Caco-2 (cell line): ENCODE data around the gene AKT1. TPM values are rescaled to one million over a fixed set of nuclear protein-coding genes. Genes with fewer than 3 reads are reported as not detected.

Experiments
- BruUV-seq: library from RNA; stranded (reverse); fragments of 400-500 nt; replicated peaks from 2 replicates; lab custom pipeline; 2021; lab: Mats Ljungman, UMichigan
- CTCF ChIA-PET: fragments of 300-600 bp; sonication (Branson Sonifier 250); formaldehyde crosslinking; loops from one replicate; lab custom pipeline; 2022; ENCODE audit warnings: antibody characterized with exemption; lab: Charles Lee
- POLR2A ChIA-PET: fragments of 300-600 bp; sonication (Branson Sonifier 250); formaldehyde crosslinking; loops from one replicate; lab custom pipeline; 2022; ENCODE audit warnings: antibody characterized with exemption; lab: Charles Lee
- DNase-seq, 2 experiments: peaks; one replicate each; pipeline versions ENCODE4 v3.0.0 to v3.0.0-alpha.2; 2020 to 2022
- H3K27me3 ChIP-seq: replicated peaks from 2 replicates; pipeline ENCODE4 v1.6.0; 2011; ENCODE audit warnings: low read length; ENCODE audit not compliant: control insufficient read depth, insufficient read depth
- H3K36me3 ChIP-seq: 2 replicates; pipeline ENCODE4 v1.5.1; 2011; ENCODE audit warnings: low read length; ENCODE audit not compliant: control insufficient read depth, insufficient read depth
- H3K4me1 ChIP-seq: fragments of 250-450 bp; sonication (Bioruptor Pico); 2 replicates; pipeline ENCODE4 v1.5.1; 2020; ENCODE audit warnings: mild to moderate bottlenecking
- H3K4me3 ChIP-seq: 2 replicates; pipeline ENCODE4 v1.5.1; 2011; ENCODE audit warnings: low read depth, mild to moderate bottlenecking, control low read depth, low read length
- H3K9me3 ChIP-seq: fragments of 250-450 bp; sonication (Bioruptor Pico); 2 replicates; pipeline ENCODE4 v1.5.1; 2020; ENCODE audit warnings: mild to moderate bottlenecking, moderate library complexity
- H3K27ac Mint-ChIP-seq: one replicate; pipeline ENCODE4 v1.8.0; 2022; ENCODE audit warnings: mixed read lengths; ENCODE audit not compliant: unreplicated experiment
- H3K27me3 Mint-ChIP-seq: one replicate; pipeline ENCODE4 v1.8.0; 2022; ENCODE audit warnings: mixed read lengths; ENCODE audit not compliant: insufficient read depth, unreplicated experiment
- H3K36me3 Mint-ChIP-seq: one replicate; pipeline ENCODE4 v1.8.0; 2022; ENCODE audit warnings: mild to moderate bottlenecking, mixed read lengths; ENCODE audit not compliant: insufficient read depth, unreplicated experiment
- H3K4me1 Mint-ChIP-seq: one replicate; pipeline ENCODE4 v1.8.0; 2022; ENCODE audit warnings: low read depth, mixed read lengths; ENCODE audit not compliant: unreplicated experiment
- H3K4me3 Mint-ChIP-seq: one replicate; pipeline ENCODE4 v1.8.0; 2022; ENCODE audit warnings: mild to moderate bottlenecking, moderate library complexity, mixed read lengths; ENCODE audit not compliant: unreplicated experiment
- H3K9me3 Mint-ChIP-seq: one replicate; pipeline ENCODE4 v1.8.0; 2022; ENCODE audit warnings: mixed read lengths; ENCODE audit not compliant: unreplicated experiment
- CTCF ChIP-seq, 2 experiments: fragments of 200-600 bp in 1 of 2; IDR thresholded peaks; 1 replicate in 1 of 2; 2 replicates in 1 of 2; pipeline versions ENCODE4 v1.5.1 to v1.8.0; 2011 to 2022; ENCODE audit warnings: antibody characterized with exemption in 1 of 2, control low read depth in 1 of 2, inconsistent platforms in 1 of 2, low read depth in 1 of 2, low read length in 1 of 2, mild to moderate bottlenecking in 1 of 2, moderate library complexity in 1 of 2; ENCODE audit not compliant: insufficient read depth in 1 of 2, severe bottlenecking in 1 of 2, unreplicated experiment in 1 of 2
- intact Hi-C: fragments of 100-400 bp; cut with micrococcal nuclease; formaldehyde crosslinking; loops from one replicate; pipeline ENCODE4 v1.10.0; 2022; ENCODE audit not compliant: unreplicated experiment
- total RNA-seq: library from RNA; stranded (reverse); gene quantifications from 2 replicates; pipeline ENCODE4 v1.2.3, GENCODE V29; 2022

AKT1 gene
- total RNA-seq, 1 experiment from 2014 or later = 110 TPM

DNA sequence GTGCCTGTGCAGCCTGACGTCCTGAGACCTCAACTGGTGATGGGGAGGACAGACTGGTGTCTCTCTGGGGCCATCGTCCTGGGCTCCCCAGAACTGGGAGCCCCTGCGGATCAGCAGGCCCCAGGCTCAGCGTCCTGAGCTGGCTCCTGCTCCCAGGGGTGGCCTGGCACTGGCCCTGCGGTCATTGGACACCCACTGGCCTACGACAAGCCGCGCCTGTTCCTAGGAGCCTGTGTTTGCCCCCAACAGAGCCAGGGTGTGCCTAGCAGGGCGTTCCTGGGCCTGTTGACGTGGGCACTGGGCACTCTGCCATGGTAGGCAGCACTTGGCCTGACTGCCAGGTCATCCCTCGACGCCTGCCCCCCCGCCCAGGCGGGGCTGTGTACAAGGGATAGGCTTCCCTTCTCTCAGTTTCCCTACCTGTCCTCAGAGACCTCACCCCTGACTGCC lies 63.2 kb downstream of the AKT1 start:
- Mint-ChIP-seq H3K36me3 (peaks cover 11% of the 10 kb centered on the region), H3K27ac (no peak overlapping the region), H3K4me3 (no peak overlapping the region), H3K27me3 (peaks cover 7% of the 10 kb centered on the region), H3K9me3 (no peaks in the 10 kb centered on the region), H3K4me1 (no peaks in the 10 kb centered on the region)
- no peak for TF ChIP-seq CTCF (IDR thresholded peaks at IDR 0.05; ENCODE audit: insufficient read depth in 1 of 2, low read depth in 1 of 2, low read length in 1 of 2, severe bottlenecking in 1 of 2, unreplicated experiment in 1 of 2)
- H3K27me3 ChIP-seq = no peaks in the 10 kb centered on the region
- CTCF ChIA-PET = interaction anchor here (0.6 to 1.0 kb wide), 2 partner anchors 162 to 757 kb away, joined by 3 to 5 read pairs; no protein-coding TSS in a partner anchor
- H3K4me3 ChIP-seq = no peak overlapping the region
- no TSS peak for BruUV-seq
- POLR2A ChIA-PET = interaction anchor here (1.2 kb wide), 1 partner anchor 20 kb away, joined by 3 read pairs; the partner anchor contains the start of gene SIVA1
- H3K9me3 ChIP-seq = no peaks in the 10 kb centered on the region
- no peaks in the 10 kb centered on the region for H3K4me1 ChIP-seq
- intact Hi-C loops = no loop called here
- DNase-seq = no peak
- no peaks in the 10 kb centered on the region for H3K36me3 ChIP-seq

DNA sequence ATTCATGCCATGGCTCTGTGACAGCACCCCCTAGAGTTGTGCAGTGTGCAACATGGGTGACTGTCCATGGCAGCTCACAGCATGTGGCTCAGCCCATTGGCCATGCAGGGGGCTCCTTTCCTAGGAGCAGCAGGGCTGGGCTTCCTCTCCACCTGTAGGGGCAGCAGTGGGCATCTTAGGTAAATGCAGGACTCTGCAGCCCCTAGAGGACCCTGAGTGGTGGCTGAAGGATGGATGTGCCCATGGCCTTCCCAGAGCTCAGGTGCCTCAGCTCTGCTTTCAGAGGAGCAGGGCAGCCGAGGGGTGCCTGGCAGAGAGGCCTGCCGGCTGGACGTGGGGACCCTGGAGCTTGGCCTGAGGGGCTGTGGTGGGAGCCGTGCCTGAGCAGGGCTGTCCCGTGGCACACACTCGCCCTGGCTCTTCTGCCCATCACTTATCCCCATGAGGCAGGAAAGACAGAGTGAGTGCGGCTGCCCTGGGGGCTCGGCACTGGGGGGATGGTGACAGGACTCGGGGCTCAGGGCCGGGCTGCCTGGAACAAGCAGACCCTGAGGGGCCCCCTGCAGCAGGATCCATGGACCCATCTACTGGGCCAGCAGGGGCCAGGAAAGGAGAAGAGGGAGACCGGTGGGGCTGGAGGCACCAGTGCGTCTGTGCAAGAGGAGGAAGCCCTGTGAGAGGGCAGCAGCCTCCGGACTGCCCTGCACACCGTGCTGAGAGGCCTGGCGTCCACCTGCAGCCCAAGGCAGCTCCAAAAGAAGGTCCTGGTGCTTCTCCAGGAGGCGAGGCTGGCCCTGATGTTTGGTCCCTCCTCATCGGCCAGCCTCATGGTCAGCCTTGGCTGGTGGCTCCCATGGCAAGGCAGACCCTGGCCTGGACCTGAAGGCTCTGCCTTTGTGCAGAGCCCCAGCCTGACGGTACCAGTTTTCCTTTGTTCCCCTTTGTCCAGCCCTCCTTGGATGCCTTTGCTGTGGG lies 63.9 kb downstream of the AKT1 start:
- Mint-ChIP-seq H3K9me3 (no peaks in the 10 kb centered on the region), H3K4me1 (no peaks in the 10 kb centered on the region), H3K27me3 (peaks cover 7% of the 10 kb centered on the region), H3K36me3 (peaks cover 11% of the 10 kb centered on the region), H3K27ac (no peak overlapping the region), H3K4me3 (no peak overlapping the region)
- DNase-seq = peak; percentile 64 to 68
- Histone ChIP-seq H3K4me3 (no peak overlapping the region), H3K9me3 (no peaks in the 10 kb centered on the region), H3K4me1 (no peaks in the 10 kb centered on the region), H3K27me3 (no peaks in the 10 kb centered on the region), H3K36me3 (no peaks in the 10 kb centered on the region)
- ChIA-PET POLR2A (interaction anchor here (1.2 kb wide), 1 partner anchor 21 kb away, joined by 3 read pairs; the partner anchor contains the start of gene SIVA1), CTCF (interaction anchor here (0.6 to 1.2 kb wide), 5 partner anchors 21 to 987 kb away, joined by 3 to 11 read pairs (median 4); partner anchors contain the start of gene SIVA1)
- peak; percentile 62 to 70 for TF ChIP-seq CTCF (IDR thresholded peaks at IDR 0.05; ENCODE audit: insufficient read depth in 1 of 2, low read depth in 1 of 2, low read length in 1 of 2, severe bottlenecking in 1 of 2, unreplicated experiment in 1 of 2)
- intact Hi-C loops = no loop called here
- no TSS peak for BruUV-seq

DNA sequence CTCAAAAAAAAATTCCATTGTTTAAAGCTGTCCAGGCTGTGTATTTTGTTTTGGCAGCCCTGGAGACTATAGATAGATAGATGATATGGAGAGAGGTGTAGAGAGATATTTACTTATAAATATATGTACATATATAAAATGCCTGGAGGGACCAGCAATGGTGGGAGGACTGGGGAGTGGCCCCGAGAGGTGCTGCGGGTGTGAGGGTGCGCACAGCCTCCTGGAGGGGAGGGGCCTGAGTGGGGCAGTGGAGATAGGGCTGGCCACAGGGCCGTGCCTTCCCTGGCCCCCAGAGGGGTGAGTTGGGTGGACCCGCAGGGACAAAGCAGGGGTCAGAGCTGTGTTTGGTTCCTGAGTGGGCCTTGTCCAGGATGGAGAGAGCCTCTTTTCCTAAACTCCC lies 65.1 kb downstream of the AKT1 start:
- ChIA-PET POLR2A (no interaction called here), CTCF (interaction anchor here (0.6 to 1.0 kb wide), 2 partner anchors 38 to 986 kb away, joined by 3 to 4 read pairs; no protein-coding TSS in a partner anchor)
- DNase-seq = no peak
- Histone ChIP-seq H3K4me3 (no peak overlapping the region), H3K36me3 (no peaks in the 10 kb centered on the region), H3K9me3 (no peaks in the 10 kb centered on the region), H3K27me3 (no peaks in the 10 kb centered on the region), H3K4me1 (no peaks in the 10 kb centered on the region)
- no peak overlapping the region for H3K27ac Mint-ChIP-seq
- H3K36me3 Mint-ChIP-seq = peaks cover 11% of the 10 kb centered on the region
- H3K9me3 Mint-ChIP-seq = no peaks in the 10 kb centered on the region
- intact Hi-C loops = no loop called here
- H3K27me3 Mint-ChIP-seq = peaks cover 7% of the 10 kb centered on the region
- H3K4me3 Mint-ChIP-seq = no peak overlapping the region
- no TSS peak for BruUV-seq
- H3K4me1 Mint-ChIP-seq = no peaks in the 10 kb centered on the region
- no peak for TF ChIP-seq CTCF (IDR thresholded peaks at IDR 0.05; ENCODE audit: insufficient read depth in 1 of 2, low read depth in 1 of 2, low read length in 1 of 2, severe bottlenecking in 1 of 2, unreplicated experiment in 1 of 2)
